ENCODE measurements around the gene SEPTIN2.
"Not testable (repeated sequence)": the region's sequence is repeated elsewhere in the genome, so short reads cannot be mapped to it uniquely, and the experiment has no call there.

SEPTIN2 gene

DNA sequence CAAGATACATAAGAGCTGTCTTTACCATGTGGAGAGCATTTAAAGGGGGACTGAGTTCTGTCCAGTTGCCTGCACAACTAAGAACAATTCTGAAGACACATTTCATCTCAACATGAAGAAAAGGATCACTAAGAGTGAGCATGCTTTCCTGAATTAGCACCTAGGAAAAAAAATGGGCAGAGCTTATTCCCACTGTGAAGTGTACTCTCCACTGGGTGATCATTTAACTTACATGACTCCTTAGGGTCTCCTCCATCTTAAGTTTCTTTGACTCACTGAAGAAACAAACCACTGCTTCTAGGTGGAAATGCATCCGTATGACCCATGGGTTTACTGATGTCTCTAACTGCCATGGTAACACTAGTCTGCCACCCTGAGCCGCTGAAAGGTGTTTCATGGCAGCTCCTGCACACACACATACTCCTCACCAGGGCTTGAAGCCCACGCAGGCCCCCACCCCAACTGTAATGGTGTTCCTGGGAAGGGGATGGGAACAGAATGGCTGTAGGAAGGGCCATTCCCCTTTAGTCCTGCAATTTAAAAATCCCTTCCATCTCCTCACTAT, 27.3 kb upstream of the SEPTIN2 start:
- no peak for DNase-seq

GRCh38 chr2:241289053-241289452, 26.7 kb upstream of the SEPTIN2 start:
- DNase-seq: no peak

- no peak for DNase-seq
Observed at GRCh38 chr2:241289597-241289996, 26.1 kb upstream of the SEPTIN2 start.

- no peak for DNase-seq
Observed at GRCh38 chr2:241291153-241291552, 24.6 kb upstream of the SEPTIN2 start.

DNA sequence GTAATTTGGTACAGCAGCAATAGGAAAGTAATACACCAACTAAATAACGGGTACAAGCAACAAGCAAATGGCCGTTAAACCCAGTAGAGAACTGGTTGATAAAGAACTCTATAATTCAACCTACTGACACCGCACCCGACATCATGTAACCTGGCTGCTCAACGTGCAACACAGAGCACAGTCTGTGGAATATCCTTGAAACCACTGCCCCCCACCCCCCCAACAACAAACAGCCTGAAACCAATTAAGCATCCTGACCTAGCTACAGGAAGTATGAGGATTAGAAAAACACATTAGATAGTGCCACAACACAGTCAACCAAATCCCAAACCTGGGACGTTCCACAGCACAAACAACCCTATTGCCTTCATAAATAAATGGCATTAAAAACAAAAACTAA, 23.7 kb upstream of the SEPTIN2 start:
- no peak for DNase-seq

- not testable (repeated sequence) for DNase-seq
Observed at GRCh38 chr2:241293378-241293797, 22.3 kb upstream of the SEPTIN2 start.

GRCh38 chr2:241295326-241296095, 20.2 kb upstream of the SEPTIN2 start:
- no peak for DNase-seq

- DNase-seq: no peak
Observed at GRCh38 chr2:241296767-241297166, 19.0 kb upstream of the SEPTIN2 start.

- no peak for DNase-seq
Observed at GRCh38 chr2:241298673-241299072, 17.1 kb upstream of the SEPTIN2 start.

DNA sequence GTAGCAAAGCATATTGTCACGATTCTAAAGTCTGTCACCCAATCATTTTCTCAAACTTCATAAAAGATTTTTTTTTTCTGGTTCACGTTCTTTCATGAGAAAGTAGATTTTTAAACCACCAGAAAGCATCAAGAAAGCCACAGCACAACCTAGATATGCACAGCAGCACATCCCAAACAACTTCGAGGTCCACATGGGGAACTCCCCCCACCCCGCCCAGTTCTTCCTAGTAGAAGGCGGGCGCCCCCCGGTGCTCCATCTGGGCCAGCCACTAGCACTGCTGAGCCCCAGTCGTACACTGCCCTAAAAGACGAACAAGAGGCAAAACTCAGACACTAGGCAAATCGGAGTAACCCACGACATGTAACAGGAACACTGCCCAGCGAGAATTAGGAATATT, 15.7 kb upstream of the SEPTIN2 start:
- no peak for DNase-seq

DNA sequence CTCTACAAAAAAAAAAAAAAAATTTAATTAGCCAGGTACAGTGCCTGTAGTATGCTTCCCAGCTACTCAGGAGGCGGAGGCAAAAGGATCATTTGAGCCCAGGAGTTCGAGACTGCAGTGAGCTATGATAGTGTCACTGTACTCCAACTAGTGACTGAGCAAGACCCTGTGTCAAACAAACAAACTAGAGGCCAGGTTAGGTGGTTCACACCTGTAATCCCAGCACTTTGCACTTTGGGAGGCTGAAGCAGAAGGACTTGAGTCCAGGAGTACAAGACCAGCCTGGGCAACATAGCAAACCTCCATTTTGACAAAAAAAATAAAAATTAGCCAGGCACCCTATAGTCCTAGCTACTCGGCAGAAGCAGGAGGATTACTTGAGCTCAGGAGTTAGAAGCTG, 13.6 kb upstream of the SEPTIN2 start:
- DNase-seq: no peak

GRCh38 chr2:241302759-241303651, 12.7 kb upstream of the SEPTIN2 start:
- no peak for DNase-seq

GRCh38 chr2:241304039-241304670, 11.6 kb upstream of the SEPTIN2 start:
- DNase-seq: no peak

DNA sequence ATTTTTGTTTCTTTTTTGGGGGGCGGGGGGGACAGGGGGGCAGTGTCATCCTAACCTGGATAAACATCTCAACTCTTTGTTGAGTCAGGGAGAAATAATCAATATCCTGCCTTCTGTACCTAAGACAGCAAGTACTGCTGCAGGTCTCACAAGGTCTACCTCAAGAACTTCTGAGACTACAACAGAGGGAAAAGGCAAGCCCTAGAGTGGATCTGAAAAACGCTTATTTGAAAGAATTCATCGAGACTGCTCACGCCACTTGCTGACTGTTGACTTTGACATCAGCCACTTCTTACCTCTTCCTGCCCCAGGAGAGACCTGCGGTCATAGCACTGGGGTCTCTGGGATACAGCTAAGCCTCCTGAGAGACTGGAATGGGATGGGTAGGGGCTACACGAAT, 8.7 kb upstream of the SEPTIN2 start:
- no peak for DNase-seq

- no peak for DNase-seq
Observed at GRCh38 chr2:241308267-241308666, 7.5 kb upstream of the SEPTIN2 start.

GRCh38 chr2:241308832-241309500, 6.8 kb upstream of the SEPTIN2 start:
- DNase-seq: no peak

GRCh38 chr2:241309684-241310117, 6.0 kb upstream of the SEPTIN2 start:
- DNase-seq: peak; percentile 7 to 41 (median 14)

GRCh38 chr2:241310917-241311566, 4.7 kb upstream of the SEPTIN2 start:
- no peak for DNase-seq

GRCh38 chr2:241312082-241312481, 3.6 kb upstream of the SEPTIN2 start:
- DNase-seq: no peak

DNA sequence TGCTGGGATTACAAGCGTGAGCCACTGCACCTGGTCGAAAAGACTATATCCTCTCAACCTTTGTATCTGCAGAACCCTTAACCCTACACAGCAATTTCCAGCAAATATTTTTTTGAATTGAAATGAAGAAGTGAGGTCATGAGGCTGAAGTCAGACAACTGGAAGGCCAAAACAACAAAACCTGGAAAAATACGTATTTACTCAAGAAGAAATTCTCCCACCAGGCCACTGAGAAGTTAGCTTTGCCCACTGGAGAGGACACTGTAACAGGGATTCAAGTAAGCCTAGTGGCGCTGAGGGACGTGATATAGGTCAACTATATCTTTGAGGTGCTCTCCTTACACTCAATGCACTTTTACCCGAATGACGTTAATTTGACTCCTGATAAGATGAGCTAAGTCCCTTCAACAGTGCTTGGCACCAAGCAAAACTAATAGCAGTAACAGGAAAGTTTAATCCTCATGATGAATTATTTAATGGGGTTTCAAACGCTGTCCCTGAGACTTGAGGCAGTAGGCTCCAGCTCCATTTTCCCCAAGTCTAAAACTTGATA, 2.1 kb upstream of the SEPTIN2 start:
- DNase-seq: no peak

GRCh38 chr2:241314226-241315092, 1.3 kb upstream of the SEPTIN2 start:
- DNase-seq: no peak
